GM21737 (cell line): ENCODE measurements around the gene LILRB3.
"Not testable (repeated sequence)": the region's sequence is repeated elsewhere in the genome, so short reads cannot be mapped to it uniquely, and the experiment has no call there.

ENCODE experiments used
- ATAC-seq: cut with Tn5 transposase; IDR thresholded peaks from one replicate; pipeline ENCODE4 v1.9.1; 2021; ENCODE audit warnings: mild to moderate bottlenecking, moderate library complexity; ENCODE audit not compliant: unreplicated experiment

The LILRB3 gene

DNA sequence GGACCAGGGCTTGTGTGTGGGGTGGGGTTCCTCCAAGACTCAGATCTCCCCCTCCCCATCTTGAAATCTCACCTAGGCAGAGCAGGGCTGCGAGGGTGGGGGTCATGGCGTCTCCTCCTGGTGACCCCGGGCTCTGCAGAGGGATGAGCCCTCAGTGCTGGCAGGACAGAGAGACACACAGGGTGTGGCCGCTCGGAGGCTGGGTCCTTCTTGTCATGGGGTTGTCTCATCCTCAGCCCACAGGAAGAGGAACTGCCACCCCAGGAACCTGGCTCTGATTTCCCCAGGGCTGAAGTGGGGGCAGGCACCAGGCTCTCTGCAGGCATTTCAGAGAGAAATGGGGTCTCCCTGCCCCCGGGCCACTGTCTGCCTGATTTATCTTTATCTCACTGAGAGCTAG lies 19.8 kb upstream of the LILRB3 start, which contains the start of gene LILRA6:
LILRA6 (minus strand) TSS at position 145 of the 400 bp plus-strand sequence.
- ATAC-seq, result not testable (repeated sequence)

DNA sequence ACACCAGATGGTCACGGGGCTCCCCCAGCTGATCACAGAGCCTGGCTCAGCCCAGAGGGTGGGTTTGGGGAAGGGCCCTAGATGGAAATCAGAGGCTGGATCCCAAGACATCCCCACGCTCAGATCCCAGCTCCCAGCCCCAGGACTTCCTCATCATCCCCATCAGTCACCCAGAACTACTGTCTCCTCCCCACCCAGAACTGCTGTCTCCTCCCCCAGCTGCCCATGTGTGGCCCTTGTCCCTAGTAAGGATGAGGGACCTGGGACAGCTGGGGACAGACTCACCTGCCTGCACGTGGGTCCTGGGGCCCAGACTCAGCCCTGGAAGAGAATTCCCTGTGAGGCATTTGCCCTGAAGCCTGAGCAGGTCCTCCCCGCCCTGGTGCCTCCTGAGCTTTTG lies 19.4 kb upstream of the LILRB3 start:
- ATAC-seq, result not testable (repeated sequence)

DNA sequence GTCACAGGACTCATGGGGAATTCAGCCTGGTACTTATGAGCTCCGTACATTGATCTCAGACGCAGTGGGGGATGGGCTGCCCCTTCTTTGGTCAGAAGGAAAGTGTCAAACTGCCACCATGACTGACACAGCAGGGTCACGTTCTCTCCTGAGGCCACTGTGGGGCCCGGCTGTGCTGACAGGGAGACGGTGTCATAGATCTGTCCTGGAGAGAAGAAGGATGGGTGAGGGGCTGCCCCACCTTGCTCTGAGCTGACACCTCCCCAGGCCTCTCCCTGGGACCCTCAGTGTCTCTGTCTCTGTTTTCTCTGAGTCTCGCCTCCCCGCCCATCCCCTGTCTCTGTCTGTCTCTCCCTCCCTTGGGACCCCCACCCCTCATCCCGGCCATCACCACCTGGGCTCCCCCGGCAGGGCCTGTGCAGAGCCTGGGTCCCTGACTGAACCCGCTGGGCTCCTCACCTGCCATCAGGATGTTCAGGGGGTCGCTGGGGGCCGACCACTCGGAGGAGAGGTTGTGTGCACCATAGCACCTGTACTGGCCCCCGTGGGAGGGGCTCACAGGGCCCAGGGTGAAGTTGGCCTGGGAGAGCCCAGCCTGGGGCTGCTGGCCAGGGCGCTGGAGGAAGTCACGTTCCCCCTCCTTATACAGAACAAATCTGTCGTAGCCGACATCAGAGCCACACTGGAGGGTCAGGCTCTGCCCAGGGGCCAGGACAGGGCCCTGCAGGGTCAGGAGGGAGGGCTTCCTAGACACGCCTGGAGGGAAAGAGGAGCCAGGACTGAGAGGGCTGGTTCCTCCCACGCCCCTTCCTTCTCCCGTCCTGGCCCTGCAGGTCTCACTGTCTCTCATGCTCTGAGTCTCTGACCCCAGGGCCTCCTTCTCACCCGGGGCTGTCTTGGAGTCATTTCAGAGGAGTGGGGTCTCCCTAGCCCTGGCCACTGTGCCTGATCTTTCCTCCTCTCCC lies 17.8 kb upstream of the LILRB3 start:
- not testable (repeated sequence) for ATAC-seq

DNA sequence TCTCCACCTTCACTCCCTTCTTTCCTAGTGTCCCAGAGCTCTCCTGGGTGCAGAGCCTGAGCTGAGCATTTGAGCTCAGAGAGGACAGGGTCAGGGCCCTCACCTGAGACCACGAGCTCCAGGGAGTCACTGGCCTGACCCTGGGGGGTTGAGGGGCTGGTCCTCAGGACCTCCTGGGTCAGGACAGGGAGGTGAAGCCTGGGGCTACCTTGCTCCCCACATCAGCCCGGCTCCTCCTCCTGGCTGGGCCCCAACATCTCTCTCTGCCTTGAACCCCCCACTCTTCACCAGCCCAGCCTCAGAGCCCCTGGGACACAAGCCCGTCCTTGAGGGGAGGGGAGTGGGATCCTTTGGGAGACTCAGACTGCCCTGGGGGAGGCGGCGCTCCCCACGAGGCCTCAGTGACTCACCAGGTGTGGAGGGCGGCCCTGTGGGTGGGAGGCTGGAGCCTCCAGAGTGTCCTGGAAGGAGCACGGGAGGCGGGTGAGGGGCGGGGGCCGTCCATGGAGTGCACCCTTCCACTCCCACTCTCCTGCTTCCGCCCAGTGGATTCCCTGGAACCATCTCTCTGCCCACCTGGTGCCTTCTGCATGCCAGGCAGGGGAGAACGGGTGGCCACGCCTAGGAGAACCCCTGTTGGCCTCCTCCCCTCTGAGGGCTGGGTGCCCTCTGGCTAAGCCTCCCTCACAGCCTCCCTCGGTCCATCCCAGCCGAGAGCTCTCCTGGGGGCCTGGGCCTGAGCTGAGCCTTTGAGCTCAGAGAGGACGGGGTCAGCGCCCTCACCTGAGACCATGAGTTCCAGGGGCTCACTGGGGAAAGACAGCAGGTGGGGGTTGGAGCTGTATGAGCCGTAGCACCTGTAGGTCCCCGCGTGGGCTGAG lies 16.9 kb upstream of the LILRB3 start:
- not testable (repeated sequence) for ATAC-seq

DNA sequence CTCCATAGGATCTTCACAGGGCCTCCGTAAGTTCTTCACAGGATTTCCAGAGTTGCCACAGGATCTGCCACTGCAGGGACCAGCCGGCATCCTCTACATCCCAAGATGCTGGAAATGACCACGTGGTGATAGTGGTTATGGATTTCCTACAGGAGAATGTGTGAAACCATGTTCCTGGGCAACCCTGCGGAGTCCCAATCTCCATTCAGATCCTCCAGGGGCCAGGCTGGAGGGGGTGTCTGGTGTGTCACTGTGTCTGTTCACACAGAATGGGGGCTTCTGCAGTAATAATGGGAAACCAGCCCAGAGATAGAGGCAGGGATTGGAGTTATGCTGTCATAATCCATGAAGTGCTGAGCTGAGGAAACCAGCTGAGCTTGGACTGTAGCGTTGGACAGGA lies 11.1 kb upstream of the LILRB3 start:
- no peak for ATAC-seq

DNA sequence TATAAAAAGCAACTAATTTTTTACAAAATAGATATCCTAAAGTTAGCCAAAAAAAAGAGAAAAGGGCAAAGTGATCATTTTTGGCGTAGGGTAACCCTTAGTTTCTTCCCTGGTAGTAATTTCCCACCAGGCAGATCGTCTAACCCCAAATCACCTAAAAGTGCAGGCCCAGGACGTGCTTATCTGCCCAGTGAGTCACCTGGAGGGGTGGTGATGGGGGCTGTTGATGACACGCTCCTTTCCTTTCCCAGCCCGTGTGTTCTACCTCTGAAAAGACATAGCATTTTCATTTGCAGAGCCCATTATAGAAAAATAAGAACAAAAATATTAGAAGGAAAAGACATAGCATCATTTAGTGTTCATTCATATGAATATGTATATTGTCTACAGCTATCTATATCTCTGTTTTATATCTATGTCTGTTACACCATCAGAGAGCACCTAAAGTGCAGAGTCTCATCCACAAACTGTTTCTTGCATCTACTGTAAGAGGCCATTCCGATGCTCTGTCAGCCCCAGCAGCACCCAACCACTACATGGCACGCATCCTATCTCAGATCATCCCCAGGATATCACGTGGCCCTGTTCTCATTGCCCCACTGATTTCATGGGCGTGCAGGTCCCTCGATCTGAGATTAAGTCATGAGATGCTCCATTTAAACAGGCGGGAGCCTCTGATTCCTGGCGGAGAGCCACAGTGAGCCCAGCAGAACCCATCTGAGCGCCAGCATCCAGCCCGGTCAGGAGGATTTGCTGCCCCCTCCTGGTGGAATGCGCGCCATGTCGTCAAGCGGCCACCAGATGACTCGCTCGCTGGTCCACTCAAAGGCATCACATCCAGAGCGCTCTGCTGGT lies 8.5 kb upstream of the LILRB3 start:
- ATAC-seq, result no peak

DNA sequence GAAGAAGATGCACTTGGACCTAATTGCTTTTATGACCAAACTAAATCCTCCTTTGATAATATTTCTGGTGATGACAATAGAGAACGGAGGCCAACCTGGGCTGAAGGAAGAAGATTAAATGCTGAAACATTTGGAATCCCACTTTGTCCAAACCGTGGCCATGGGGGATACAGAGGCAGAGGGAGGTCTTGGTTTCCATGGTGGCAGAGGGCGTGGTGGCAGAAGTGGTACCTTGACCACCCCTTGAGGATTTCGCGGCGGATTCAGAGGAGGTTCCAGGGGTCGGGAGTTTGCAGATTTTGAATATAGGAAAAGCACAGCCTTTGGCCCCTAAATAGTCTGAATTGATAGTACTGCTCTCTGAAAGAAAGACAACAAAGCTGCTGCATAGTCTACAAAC lies 7.2 kb upstream of the LILRB3 start:
- ATAC-seq, result no peak

DNA sequence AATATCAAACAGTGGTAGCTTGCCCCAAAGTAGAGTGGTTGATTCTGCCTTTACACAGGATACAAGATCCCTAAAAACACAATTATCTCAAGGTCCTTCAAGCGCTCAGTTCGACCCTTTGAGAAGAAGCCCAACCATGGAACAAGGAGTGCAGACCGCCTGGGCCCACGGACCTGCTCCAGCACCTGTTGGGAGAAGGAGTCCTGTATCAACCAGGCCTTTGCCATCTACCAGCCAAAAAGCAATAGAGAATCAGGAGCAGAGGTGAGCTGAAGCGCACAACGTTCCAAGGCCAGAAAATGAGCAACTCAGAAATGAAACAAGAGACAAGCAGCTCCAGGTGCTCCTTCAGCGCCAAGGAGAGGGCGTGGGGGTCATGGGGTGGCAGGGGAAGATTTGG lies 6.3 kb upstream of the LILRB3 start:
- no peak for ATAC-seq

DNA sequence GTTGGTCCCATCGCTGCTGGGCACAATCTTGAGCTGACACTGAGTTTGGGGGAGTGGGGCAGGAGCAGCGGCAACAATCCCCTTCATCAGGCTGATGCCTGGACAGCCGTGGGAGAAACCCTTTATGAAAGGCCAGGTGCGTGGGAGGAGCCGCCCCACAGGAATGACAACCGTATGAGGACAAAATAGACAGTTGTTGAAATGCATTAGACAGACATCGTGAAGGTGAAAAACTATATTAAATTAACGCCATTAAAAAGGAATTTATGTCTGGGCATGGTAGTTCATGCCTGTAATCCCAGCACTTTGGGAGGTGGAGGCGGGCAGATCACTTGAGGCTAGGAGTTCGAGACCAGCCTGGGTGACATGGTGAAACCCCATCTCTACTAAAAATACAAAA lies 1.8 kb upstream of the LILRB3 start:
- not testable (repeated sequence) for ATAC-seq

DNA sequence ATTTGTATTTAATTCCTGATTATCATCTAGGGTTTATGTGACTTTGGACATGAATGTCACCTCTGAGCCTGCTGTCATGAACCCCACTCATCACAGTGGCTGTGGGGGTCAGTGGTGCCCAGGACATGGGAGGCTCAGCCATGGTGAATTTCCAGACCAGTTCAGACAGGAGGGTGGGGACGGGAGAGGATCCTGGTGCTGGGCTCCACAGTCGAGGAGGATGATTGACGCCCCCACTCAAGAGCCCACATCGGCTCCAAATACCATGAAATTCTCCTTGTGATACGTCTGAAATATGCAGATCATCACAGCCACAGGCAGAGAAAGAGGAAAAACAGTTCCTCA lies 1.1 kb upstream of the LILRB3 start:
- not testable (repeated sequence) for ATAC-seq

DNA sequence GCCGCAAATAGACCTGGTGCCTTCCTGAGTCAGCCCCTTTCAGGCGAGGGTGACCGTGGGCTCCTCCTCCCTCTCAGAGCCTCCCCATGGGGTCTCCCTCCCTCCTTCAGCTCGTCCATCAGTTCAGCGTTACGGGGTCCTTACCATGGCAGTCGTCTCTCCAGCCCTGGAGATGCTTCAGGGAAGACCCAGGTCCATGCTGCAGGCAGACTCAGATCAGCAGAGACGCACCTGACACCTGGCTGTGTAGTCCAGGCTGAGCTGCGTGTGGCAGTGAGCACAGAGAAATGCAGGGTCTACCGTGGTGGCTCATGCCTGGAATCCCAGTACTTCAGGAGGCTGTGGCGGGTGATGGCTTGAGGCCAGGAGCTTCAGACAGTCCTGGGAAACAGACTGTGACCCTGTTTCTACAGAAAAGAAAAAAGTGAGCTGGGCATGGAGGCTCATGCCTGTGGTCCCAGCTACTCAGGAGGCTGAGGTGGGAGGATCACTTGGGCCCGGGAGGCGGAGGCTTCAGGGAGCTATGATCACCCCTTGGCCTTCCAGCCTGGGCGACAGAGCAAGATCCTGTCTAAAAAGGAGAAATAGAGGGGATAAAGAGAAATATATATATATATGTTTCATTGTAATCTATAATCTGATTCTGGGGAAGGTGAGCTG lies 600 bp upstream of the LILRB3 start:
- ATAC-seq, result not testable (repeated sequence)

DNA sequence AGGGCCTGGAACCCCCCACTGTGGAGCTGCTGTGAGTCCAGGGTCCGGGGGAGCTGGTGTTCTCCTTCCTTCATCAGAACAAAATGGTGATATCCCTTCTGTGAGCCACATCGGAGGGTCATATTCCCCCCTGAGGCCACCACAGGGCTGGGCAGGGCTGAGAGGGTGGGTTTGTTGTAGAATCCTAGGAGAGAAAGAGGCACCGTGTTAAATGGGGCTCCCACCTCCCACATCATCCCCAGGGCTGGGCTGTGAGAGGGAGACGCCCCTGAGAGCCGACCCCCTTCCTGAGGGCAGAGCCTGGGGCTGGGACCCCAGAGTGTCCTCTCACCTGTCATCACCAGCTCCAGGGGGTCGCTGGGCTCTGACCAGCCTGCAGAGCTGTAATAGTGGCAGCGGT lies 860 bp downstream of the LILRB3 start:
- ATAC-seq, result not testable (repeated sequence)

DNA sequence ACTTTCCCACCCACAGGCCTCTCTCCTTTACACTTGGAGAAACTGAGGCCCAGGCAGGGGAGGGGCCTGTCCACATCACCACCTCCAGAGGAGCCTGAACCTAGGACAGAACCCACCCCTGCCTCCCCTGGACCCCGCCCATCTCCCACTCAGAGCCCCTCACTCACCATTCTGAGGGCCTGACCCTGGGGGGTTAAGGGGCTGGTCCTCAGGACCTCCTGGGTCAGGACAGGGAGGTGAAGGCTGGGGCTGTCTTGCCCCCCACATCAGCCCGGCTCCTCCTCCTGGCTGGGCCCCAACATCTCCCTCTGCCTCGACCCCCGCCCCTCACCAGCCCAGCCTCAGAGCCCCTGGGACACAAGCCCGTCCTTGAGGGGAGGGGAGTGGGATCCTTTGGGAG lies 3.1 kb downstream of the LILRB3 start:
- ATAC-seq, result not testable (repeated sequence)

DNA sequence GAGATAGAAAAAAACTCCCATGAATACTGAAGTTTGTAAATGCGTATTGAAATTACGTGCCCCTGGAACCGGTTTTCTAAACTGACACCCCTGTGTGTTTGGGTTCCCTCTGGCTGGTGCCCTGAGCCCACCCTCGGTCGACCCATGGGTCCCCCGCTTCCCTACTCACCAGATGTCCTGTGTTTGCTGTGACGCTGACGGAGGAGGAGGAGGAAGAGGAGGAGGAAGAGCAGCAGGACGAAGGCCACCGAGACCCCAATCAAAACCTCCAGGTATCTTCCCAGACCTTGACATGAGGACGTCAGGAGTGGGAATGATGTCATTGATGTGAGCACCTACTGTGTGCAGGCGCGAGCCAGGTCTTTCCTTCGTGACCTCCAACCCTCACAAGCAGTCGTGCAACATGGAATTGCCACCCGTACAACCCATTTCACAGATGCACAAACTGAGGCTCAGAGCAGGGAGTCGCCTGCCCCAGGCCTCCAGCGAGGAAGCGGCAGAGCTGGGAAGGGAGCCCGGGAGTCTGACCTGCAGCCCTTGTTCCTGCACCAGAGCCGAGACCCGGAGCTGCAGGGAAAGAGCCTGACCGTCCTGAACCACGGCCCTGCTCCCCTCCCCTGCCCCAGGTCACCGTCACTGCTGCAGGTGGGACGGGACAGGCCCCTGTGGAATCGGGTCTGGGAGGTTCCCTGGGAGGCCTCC lies 3.7 kb downstream of the LILRB3 start:
- ATAC-seq, result no peak

DNA sequence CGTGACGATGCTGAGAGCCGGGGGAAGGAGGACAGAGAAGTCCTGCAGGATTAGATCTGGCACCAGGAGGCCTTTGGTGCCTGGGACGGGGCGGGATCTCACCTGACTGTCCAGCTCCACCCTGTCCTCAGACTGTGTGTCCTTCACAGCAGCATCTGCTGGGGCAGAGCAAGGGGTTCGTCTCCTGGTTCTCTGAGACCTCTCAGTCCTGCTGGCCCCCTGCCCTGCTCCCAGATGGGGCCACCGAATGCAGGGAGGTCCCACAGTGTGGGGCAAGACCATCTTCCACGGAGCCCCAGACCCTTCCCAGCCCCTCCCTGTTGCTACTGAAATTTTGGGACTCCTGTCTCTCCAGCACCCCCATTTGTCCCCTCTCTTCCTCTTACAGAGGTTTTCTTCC lies 4.5 kb downstream of the LILRB3 start:
- no peak for ATAC-seq

DNA sequence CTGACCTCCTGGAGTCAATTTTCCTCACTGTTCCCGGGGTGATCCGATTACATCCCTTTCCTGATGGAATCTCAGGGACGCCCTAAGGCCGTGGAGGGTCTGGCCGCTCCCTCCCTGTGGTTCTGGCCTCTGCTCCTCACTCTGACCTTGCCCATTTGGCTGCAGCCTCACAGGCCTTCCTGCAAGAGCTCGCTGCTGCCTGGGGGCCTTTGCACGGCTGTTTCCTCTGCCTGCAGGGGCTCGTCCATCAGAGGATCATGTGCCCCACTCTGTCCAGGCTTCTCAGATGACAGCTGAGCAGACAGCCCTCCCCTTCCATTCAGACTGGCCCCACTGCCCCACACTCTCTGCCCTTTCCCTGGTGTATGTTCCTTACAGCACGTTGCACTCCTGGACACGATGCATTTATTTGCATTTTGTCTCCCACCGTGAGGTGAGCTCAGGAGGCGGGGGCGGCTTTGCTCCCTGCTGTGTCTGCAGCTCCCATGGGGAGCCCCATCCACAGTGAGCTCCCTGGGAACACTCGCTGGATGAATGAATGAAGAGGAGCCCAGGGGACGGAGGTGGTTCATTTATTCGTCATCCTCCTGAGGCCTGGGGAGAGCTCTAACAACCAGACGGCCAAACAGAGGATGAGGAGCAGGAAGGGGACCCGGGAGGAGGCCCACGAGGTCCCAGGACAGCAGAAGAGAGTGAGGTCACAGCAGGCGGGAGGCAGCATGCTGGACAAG lies 5.1 kb downstream of the LILRB3 start:
- ATAC-seq, result not testable (repeated sequence)

DNA sequence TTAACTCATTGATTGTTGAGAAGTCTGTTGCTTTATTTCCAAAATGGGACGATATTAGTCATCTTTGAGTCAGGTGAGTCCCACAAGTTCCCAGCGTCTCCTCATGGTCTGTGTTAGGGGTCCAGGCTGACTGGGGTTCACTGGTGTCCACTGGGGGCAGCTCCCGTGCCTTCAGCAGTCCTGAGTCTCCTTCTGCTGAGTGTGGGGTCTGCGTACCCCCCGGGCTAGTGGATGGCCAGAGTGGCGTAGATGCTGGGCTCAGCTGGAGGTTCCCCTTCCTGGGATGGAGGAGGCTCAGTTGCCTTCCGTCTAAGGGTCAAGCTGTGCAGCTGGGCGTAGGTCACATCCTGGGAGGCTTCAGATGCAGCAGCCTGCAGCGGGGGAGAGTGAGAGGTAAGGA lies 5.9 kb downstream of the LILRB3 start:
- ATAC-seq, result no peak

DNA sequence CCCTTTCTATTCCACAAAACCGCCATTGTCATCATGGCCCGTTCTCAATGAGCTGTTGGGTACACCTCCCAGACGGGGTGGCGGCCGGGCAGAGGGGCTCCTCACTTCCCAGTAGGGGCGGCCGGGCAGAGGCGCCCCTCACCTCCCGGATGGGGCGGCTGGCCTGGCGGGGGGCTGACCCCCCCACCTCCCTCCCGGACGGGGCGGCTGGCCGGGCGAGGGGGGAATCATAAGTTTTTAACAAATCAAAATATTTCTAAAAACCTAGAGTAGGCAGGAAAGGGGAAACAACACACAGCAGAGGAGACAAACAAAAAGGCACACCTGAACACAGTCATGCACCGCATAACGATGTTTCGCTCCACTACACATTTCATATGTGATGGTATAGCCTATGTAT lies 8.1 kb downstream of the LILRB3 start:
- not testable (repeated sequence) for ATAC-seq

DNA sequence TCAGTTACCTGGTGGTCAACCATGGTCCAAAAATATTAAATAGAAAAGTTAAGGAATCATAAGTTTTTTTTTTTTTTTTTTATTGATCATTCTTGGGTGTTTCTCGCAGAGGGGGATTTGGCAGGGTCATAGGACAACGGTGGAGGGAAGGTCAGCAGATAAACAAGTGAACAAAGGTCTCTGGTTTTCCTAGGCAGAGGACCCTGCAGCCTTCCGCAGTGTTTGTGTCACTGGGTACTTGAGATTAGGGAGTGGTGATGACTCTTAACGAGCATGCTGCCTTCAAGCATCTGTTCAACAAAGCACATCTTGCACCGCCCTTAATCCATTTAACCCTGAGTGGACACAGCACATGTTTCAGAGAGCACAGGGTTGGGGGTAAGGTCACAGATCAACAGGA lies 8.6 kb downstream of the LILRB3 start:
- not testable (repeated sequence) for ATAC-seq
